ENCODE results near the gene ZNF205. TPM values are rescaled to one million over a fixed set of nuclear protein-coding genes. Genes with fewer than 3 reads are reported as not detected.

Gene ZNF205
- total and polyA plus RNA-seq, 2 of the 8 experiments (the other 6 are each of a cell fraction or from before 2014, with no cell fraction given) = 19.1 to 19.9 TPM

GRCh38 chr16:3157229-3158025, 45.0 kb downstream of the ZNF205 start:
- peak overlapping the region; percentile 89 to 99 for H3K4me2 ChIP-seq (ENCODE audit: insufficient read depth in 1 of 2, low read depth in 2 of 2, low read length in 2 of 2)
- H2BK120ac ChIP-seq (replicated peaks; ENCODE audit: low read depth, low read length) = no peak overlapping the region
- no peak overlapping the region for H2BK15ac ChIP-seq (ENCODE audit: low read length)
- FAIRE-seq (no peak), DNase-seq (ENCODE audit: low read depth in 1 of 2, low spot score in 2 of 2) (peak in 1 of 2 experiments; percentile 98)
- no peak overlapping the region for H3K4ac ChIP-seq (replicated peaks; ENCODE audit: insufficient read length, low read depth, low read length)
- no peak overlapping the region for H2BK20ac ChIP-seq (ENCODE audit: low read length)
- H3K4me3 ChIP-seq (ENCODE audit: extremely low read depth in 1 of 4, insufficient read depth in 2 of 4, low read depth in 3 of 4, low read length in 4 of 4) = peak overlapping the region; percentile 65 to 92 (median 76)
- H3K36me3 ChIP-seq (ENCODE audit: control insufficient read depth in 2 of 4, insufficient read depth in 4 of 4, low read length in 3 of 4) = no peaks in the 10 kb centered on the region
- H2BK12ac ChIP-seq (ENCODE audit: low read depth, low read length) = peak overlapping the region; percentile 68; the same call in 1 of the 2 replicates
- WGBS, 2 experiments (ENCODE audit: extremely low coverage in 1 of 2, insufficient coverage in 1 of 2, insufficient read length in 1 of 2, insufficient replicate concordance in 2 of 2, low coverage in 1 of 2, low lambda C conversion rate in 2 of 2, missing lambda C conversion rate in 1 of 2) = 2% methylated on average over 59 of the region's 59 CpGs; no CpG with 5 or more reads in 1 of the 2 experiments
- no peak overlapping the region for H3K23ac ChIP-seq (ENCODE audit: insufficient read length)
- H2BK5ac ChIP-seq (ENCODE audit: low read depth, low read length) = no peak overlapping the region
- H4K5ac ChIP-seq (ENCODE audit: insufficient read length, low read depth, low read length) = no peak overlapping the region
- H2AK5ac ChIP-seq (ENCODE audit: low read depth, low read length) = no peak overlapping the region
- no peaks in the 10 kb centered on the region for H3K79me2 ChIP-seq (ENCODE audit: control insufficient read depth in 1 of 2, insufficient read depth in 2 of 2, low read length in 2 of 2)
- H4K8ac ChIP-seq (ENCODE audit: extremely low read depth, insufficient read depth, low read length) = no peak overlapping the region
- H3K9me3 ChIP-seq (ENCODE audit: insufficient read depth in 2 of 2, low read depth in 1 of 2, low read length in 1 of 2) = no peaks in the 10 kb centered on the region; a peak in 1 of 4 replicates
- H4K91ac ChIP-seq (replicated peaks; ENCODE audit: insufficient read length, low read length) = no peak overlapping the region
- no peak overlapping the region for H3K56ac ChIP-seq (replicated peaks; ENCODE audit: insufficient read length, low read depth, low read length)
- H3K27ac ChIP-seq (ENCODE audit: low read depth, low read length) = no peak overlapping the region
- no peaks in the 10 kb centered on the region for H3K79me1 ChIP-seq (ENCODE audit: low read depth, low read length)
- H3K9ac ChIP-seq (replicated peaks in 1 of 4; ENCODE audit: extremely low read depth in 1 of 4, low read depth in 3 of 4, low read length in 3 of 4) = no peak overlapping the region; a peak in 1 of 7 replicates
- peaks cover 15% of the 10 kb centered on the region for H3K23me2 ChIP-seq (ENCODE audit: low read depth, low read length)
- CTCF ChIA-PET (ENCODE audit: partially characterized antibody) = interaction anchor here (0.7 to 3.7 kb wide), 14 partner anchors 8 to 303 kb away, joined by 3 to 14 read pairs (median 4); partner anchors contain the start of gene OR1F1
- peaks cover 0 to 7% (median 4%) of the 10 kb centered on the region in 4 experiments; a peak in 3 of 7 replicates for H3K4me1 ChIP-seq (replicated peaks in 1 of 4; ENCODE audit: control insufficient read depth in 3 of 4, insufficient read depth in 4 of 4, low read length in 3 of 4)
- POLR2A ChIA-PET (ENCODE audit: partially characterized antibody) = interaction anchor here (0.6 to 2.9 kb wide), 9 partner anchors 8 to 41 kb away, joined by 3 to 20 read pairs (median 3); partner anchors contain the start of gene ZNF213
- H2AFZ ChIP-seq (ENCODE audit: low read length) = peak overlapping the region; percentile 55; the same call in 1 of the 2 replicates
- H3K14ac ChIP-seq (ENCODE audit: insufficient read length) = no peak overlapping the region
- peaks cover 0 to 2% of the 10 kb centered on the region in 2 experiments for H4K20me1 ChIP-seq (replicated peaks in 1 of 2; ENCODE audit: control insufficient read depth in 1 of 2, insufficient read depth in 2 of 2, low read length in 2 of 2)
- H3K18ac ChIP-seq (ENCODE audit: extremely low read depth, low read length) = no peak overlapping the region
- H3K27me3 ChIP-seq (replicated peaks in 1 of 4; ENCODE audit: control insufficient read depth in 3 of 4, extremely low read depth in 1 of 4, insufficient read depth in 3 of 4, low read length in 3 of 4) = peaks cover 0 to 10% (median 7%) of the 10 kb centered on the region in 4 experiments; a peak in 5 of 7 replicates
- 0 out of 2 replicates have a peak, but pooled peaks have one; percentile 13 for TF ChIP-seq SP1 (IDR thresholded peaks at IDR 0.05; ENCODE audit: low read depth, low read length)
- TF ChIP-seq MAFK (IDR thresholded peaks at IDR 0.05; ENCODE audit: low read depth, low read length) = peak; percentile 74; the same call in 1 of the 2 replicates
- TF ChIP-seq TCF12 (IDR thresholded peaks at IDR 0.05; ENCODE audit: low read depth, low read length) = no peak
- TF ChIP-seq, protein P1, sequence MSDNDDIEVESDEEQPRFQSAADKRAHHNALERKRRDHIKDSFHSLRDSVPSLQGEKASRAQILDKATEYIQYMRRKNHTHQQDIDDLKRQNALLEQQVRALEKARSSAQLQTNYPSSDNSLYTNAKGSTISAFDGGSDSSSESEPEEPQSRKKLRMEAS (IDR thresholded peaks at IDR 0.05) = no peak; the same call in 1 of the 2 replicates
- TF ChIP-seq RBBP5 (IDR thresholded peaks at IDR 0.05; ENCODE audit: borderline replicate concordance, low read depth, low read length) = peak; percentile 11
- TF ChIP-seq SUZ12 (IDR thresholded peaks at IDR 0.05; ENCODE audit: low read length) = peak; percentile 47
- TF ChIP-seq EGR1 (IDR thresholded peaks at IDR 0.05; ENCODE audit: borderline replicate concordance, low read depth, low read length) = no peak
- TF ChIP-seq TEAD4 (IDR thresholded peaks at IDR 0.05; ENCODE audit: low read depth, low read length) = peak; percentile 6; the same call in 1 of the 2 replicates
- 0 out of 2 replicates have a peak, but pooled peaks have one; percentile 13 for TF ChIP-seq CREB1 (IDR thresholded peaks at IDR 0.05)
- peak; percentile 63 for TF ChIP-seq BACH1 (IDR thresholded peaks at IDR 0.05; ENCODE audit: low read length)
- no peak for TF ChIP-seq KDM4A (IDR thresholded peaks at IDR 0.05; ENCODE audit: low read depth, low read length, severe bottlenecking)
- TF ChIP-seq CEBPB (IDR thresholded peaks at IDR 0.05; ENCODE audit: low read depth, low read length) = peak; percentile 72

Measured in H1 (cell line).